Raji (cell line): Measurements from ENCODE around the gene UHRF2.

Experiments
- POLR2A ChIP-seq: IDR thresholded peaks from 2 replicates; pipeline ENCODE4 v1.6.1; 2011; ENCODE audit warnings: low read depth, low read length, control low read depth; ENCODE audit not compliant: insufficient read depth

UHRF2 gene

GRCh38 chr9:6459718-6460117 is 46.7 kb downstream of the UHRF2 start:
- no peak for TF ChIP-seq POLR2A

GRCh38 chr9:6460189-6460768 is 47.3 kb downstream of the UHRF2 start:
- TF ChIP-seq POLR2A = no peak

GRCh38 chr9:6461619-6462018 is 48.6 kb downstream of the UHRF2 start:
- TF ChIP-seq POLR2A = no peak

DNA sequence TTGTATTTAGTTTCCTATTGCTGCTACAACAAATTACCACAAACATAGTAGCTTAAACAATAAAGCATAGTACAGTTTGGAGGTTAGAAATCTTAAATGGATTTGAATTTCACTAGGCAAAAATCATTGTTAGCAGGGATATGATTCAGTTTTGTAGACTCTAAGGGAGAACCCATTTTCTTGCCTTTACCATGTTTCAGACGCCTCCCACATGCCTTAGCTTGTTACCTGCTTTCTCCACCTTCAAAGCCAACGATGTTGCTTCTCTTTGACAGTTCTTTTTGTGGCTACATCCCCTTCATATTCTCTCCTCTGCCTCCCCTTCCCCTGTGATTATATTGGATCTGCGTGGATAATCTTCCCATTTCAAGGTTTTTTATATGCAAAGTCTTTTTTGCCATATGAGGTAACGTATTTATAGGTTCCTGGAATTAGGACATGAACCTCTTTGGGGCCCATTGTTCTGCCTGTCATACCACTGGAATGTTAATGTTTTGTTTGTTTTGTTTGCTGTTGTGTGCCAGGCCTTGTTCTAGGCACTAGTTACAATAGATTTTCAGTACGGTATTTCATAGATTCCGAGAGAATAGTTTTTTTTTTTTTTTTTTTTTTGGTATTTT is 54.1 kb downstream of the UHRF2 start:
- no peak for TF ChIP-seq POLR2A

DNA sequence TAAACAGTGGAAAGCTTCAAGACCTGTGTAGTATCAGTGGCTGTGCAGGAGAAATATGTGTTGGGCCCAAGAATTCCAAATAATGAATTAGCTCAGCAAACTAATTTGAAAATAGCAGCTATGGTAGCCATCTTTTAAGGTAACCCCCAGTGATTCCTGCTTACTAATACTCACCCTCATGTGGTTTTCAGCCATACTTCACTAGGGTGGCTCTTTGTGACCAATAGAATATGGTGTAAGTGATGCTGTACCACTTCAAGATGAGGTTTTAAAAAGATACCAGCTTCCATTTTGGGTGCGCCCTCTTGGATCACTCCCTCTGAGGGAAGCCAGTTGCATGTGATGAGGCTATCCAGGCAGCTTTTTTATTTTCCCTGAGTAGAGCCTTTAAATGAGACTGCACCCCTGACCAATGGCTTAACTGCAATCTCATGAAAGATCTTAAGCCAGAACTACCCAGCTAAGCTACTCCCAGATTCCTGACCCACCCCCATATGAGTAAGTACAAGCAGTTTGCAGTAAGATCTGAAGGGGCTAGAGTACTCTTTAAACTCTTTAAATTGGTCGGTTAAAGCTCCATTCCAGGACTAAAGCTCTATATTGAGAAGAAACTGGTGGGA is 58.3 kb downstream of the UHRF2 start:
- no peak for TF ChIP-seq POLR2A

DNA sequence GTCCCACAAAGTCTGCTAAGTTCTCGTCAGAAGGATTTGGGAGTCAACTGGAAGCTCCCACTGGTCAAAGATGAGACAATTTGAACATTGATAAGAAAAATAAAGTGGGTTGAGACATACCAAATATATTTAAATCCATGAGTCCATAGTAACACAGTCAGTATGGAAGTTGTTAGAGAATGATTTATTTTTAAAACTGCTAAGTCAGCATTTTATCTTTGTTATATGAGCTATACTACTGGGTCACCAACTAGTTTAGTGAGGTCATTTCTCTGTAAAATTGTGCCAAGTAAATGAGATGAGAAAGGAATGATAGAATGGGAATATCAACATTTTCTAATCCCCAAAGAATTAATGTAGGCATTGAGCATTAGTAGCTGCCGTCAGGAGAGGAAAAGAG is 60.2 kb downstream of the UHRF2 start:
- TF ChIP-seq POLR2A = no peak

- no peak for TF ChIP-seq POLR2A
These were observed 67.0 kb downstream of the UHRF2 start for GRCh38 chr9:6479959-6480358.

GRCh38 chr9:6484210-6484609 is 71.2 kb downstream of the UHRF2 start:
- TF ChIP-seq POLR2A = no peak

DNA sequence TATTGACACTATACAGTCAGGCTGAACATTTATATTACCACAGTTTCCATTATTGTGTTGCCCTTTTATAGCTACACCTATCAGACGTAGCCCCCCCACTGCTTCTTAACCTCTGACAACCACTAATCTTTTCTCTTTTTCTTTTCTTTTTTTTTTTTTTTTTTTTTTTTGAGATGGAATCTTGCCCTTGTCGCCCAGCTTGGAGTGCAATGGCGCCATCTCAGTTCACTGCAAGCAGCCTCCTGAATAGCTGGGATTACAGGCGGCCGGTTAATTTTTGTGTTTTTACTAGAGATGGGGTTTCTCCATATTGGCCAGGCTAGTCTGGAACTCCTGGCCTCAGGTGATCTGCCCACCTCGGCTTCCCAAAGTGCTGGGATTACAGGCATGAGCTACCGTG is 75.4 kb downstream of the UHRF2 start:
- TF ChIP-seq POLR2A = no peak

GRCh38 chr9:6489099-6489498 is 76.1 kb downstream of the UHRF2 start:
- TF ChIP-seq POLR2A = no peak

- no peak for TF ChIP-seq POLR2A
These were observed 77.9 kb downstream of the UHRF2 start for GRCh38 chr9:6490863-6491262.

GRCh38 chr9:6495466-6495865 is 82.5 kb downstream of the UHRF2 start:
- no peak for TF ChIP-seq POLR2A

GRCh38 chr9:6498982-6499381 is 86.0 kb downstream of the UHRF2 start:
- TF ChIP-seq POLR2A = no peak

DNA sequence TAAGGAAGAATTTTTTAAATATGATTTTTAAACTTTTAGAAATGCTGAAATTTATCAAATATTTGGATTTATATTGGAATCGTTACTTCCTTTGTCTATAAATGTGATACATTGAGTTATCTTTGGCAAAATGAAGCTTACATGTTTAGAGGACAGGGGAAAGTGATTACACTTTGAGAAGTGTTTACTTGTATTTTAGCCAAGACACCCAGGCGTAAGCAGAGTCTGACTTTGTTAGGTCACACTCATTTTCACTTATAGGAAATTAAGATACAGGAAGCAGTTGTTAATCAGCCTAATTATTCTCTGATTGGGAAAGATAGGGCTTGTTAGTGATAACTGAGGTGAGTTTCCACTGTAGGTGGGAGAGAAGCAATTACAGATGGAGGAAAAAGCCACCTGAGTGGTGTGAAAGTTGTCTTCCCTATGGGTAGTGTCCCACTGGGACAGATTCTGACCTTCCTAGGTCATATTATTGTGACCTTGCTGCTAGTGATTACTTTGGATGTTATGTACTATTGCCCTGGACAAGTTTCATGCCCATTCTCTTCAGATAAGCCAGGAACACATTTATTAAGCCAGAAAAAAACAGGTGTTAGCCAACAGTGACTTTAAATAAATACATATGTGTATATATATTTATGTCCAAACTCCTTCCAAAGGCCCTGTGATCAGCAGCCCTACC is 88.7 kb downstream of the UHRF2 start:
- no peak for TF ChIP-seq POLR2A

DNA sequence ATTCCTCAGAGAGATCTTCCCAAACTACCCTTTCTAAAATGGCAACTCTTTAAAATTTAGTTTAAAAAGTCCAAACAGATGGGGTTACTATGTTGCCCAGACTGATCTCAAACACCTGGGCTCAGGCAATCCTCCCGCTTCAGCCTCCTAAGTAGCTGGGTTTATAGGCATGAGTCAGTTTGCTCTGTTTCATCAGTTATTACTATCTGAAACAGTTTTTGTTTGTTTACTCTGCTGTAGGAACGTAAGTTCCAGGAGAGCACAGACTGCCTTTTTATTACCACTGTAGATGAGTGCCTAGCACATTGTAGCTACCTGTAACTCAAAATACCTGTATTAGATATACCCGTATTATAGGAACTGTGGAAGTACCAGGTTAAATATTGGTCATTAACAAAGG is 89.4 kb downstream of the UHRF2 start:
- TF ChIP-seq POLR2A = no peak

DNA sequence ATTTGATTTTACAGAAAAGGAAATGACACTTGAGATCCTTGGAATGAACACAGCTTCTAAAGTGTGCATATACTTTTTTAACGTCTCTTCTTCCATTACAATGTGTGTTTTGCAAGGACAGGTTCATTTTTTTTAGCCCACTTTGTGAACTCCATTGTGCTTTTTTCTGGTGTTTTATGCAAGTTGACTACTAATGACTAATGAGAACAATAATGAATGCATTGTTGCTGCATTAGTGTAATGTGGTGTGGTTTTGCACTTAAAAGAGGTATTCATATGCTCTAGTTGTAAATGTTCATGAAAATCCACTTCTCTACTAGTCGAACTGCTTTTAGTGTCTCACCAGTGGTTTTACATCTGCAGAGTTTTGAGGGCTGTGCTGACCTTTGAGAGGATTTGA is 93.6 kb downstream of the UHRF2 start:
- TF ChIP-seq POLR2A = no peak
